NCI-H1694 (cell line): ENCODE data around the gene GORASP2.

ENCODE experiments used
- DNase-seq: peaks from one replicate; lab custom pipeline; 2025; lab: John Stamatoyannopoulos, UW

Gene GORASP2

DNA sequence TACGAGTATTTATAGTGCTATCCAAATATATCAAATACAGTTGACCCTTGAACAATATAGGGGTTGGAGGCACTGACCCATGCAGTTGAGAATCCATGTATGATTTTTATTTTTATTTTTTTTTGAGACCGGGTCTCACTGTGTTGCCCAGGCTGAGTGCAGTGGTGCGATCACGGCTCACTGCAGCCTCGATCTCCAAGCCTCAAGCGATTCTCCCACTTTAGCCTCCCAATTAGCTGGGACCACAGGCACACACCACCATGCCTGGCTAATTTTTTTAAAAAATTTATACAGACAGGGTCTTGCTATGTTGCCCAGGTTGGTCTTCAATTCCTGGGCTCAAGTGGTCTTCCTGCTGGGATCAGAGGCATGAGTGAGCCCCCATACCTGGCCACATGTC lies 70.6 kb downstream of the GORASP2 start:
- no peak for DNase-seq

DNA sequence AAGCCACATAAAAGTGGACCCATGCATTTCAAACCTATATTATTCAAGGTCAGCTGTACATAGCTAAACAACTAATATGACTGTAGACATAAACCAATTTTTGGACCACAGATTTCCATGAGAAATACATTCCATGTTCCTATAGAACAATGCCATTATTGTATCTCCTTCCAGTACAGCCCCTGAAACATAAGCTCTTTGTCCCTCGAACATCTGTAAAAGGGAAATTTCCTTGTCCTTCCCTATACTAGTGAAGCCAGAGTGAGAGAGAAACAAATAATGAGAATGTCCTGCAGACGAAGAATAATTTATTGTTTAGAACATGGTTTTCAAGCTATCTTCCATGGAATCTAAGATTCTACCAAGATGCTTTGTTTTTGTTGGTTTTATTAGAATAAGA lies 75.3 kb downstream of the GORASP2 start:
- DNase-seq: no peak

DNA sequence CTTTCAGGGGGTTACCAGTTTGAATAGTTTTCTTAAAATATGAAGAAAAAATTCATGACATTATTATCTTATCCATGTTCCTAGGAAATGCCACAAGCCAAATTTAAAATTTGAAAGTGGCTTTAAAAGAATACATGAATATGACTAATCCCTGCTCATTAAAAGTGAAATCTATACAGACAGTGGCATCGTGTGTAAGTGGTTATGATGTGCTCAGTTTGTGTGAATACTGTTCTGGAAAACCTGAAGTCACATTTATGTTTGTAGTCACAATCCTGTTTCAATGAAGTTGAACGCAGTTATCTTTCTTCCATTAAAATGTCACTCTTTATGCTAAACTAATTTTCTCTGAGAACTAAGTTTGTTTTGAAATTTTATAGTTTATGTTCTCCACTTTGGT lies 75.8 kb downstream of the GORASP2 start:
- no peak for DNase-seq

DNA sequence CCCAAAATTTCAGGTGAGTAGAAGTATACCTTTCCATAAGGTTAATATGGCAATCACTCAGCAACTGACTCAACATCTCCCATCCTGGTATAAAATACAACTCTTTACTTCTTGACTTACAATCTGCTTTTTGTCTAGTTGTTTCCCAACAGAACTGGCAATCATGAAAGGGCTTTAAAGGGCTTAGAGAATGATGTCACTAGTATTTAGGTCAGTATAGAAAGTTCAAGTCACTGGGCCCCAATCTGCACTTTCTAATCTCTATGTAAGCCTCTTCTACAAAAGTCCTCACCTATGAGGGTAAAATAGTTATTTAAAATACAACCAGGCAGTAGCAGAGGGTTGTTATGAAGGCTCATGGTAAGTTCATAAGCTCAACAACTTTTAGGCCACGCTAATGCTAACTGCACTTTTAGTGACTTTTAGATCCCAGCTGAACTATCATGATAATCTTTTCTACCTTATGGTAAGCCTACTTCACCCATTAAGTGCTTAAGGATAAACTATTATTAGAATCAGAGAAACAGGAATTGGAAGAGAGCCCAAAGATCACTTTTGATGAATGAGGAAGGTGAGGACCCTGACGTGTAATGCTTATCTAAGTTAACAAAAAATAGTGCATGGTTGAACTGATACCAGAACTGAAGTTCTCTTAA lies 79.6 kb downstream of the GORASP2 start:
- DNase-seq: no peak

DNA sequence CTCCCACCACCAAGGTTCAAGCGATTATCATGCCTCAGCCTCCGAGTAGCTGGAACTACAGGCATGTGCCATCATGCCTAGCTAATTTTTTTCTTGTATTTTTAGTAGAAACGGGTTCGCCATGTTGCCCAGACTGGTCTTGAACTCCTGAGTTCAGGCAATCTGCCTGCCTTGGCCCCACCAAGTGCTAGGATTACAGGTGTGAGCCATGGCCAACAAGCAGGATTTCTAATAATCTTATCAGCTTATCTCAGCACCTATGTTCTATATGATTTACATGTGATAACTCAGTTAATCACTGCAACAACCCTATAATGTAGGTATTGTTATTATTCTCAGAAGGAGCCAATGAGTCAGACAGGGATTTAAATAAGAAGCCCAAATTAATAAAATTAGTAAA lies 80.3 kb downstream of the GORASP2 start:
- no peak for DNase-seq

DNA sequence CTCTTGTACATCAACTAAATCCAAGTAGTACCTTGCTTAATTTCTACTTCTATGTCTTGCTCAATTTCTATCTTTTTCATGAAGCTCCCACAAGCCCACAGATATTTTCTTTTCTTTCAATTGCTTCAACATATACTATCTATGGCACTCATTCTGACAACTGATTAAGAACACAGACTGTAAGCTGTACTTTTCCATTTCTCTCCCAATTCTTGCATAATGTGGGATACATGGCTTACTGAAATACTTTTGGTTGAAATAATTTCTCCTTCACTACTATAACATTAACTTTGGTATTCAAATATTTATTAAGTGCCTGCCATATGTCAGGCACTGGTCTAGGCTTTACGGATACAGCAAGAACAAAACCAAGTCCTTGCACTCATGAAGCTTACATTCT lies 84.8 kb downstream of the GORASP2 start:
- DNase-seq: no peak

DNA sequence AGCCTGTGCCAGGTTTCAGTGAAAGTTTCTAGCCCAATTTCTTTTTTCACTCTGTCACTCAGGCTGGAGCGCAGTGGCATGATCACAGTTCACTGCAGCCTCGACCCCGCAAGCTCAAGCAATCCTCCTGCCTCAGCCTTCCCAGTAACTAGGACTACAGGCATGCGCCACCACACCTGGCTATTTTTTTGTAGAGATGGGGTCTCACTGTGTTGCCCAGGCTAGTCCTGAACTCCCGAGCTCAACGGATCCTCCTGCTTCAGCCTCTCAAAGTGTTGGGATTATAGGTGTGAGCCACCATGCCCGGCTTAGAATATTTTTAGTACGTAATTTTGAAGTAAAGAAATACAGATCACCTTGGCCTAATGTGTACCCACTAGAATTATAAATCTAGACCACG lies 87.1 kb downstream of the GORASP2 start:
- no peak for DNase-seq
